Testis (tissue), 2 donors: ENCODE results near the gene ST6GALNAC2.
"Not testable (repeated sequence)": the region's sequence is repeated elsewhere in the genome, so short reads cannot be mapped to it uniquely, and the experiment has no call there.

Experiments
- POLR2A ChIP-seq: fragments of 450-650 bp; IDR thresholded peaks from one replicate; pipeline ENCODE4 v1.6.1; 2017; ENCODE audit warnings: antibody characterized with exemption, mild to moderate bottlenecking, moderate library complexity
- TF ChIP-seq, protein P1 (sequence below), 3 experiments: fragments of 450-650 bp in 2 of 3; fragments of 200-600 bp in 1 of 3; sonication (generic) in 1 of 3; IDR thresholded peaks; one replicate each; pipeline ENCODE4 v1.5.1; 2016 to 2019; ENCODE audit warnings: antibody characterized with exemption in 3 of 3, mild to moderate bottlenecking in 2 of 3, moderate library complexity in 1 of 3

DNA sequence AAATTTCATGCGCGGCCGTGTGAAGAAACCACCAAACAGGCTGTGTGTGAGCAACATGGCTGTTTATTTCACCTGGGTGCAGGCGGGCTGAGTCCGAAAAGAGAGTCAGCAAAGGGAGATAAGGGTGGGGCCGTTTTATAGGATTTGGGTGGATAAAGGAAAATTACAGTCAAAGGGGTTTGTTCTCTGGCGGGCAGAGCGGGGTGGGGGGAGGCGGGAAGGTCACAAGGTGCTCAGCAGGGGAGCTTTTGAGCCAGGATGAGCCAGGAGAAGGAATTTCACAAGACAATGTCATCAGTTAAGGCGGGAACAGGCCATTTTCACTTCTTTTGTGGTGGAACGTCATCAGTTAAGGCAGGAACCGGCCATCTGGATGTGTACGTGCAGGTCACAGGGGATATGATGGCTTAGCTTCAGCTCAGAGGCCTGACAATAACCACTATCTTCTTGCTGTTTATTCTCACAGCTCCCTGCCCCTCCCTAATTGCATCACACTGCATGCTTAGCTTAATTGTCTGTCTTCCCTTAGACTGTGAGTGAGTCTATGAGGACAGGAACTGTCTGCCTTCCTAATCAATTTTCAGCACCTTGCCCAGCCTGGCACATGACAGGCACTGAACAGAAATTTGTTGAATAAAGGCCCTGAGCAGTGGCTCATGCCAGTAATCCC, 25.6 kb upstream of the ST6GALNAC2 start:
- TF ChIP-seq, protein P1, sequence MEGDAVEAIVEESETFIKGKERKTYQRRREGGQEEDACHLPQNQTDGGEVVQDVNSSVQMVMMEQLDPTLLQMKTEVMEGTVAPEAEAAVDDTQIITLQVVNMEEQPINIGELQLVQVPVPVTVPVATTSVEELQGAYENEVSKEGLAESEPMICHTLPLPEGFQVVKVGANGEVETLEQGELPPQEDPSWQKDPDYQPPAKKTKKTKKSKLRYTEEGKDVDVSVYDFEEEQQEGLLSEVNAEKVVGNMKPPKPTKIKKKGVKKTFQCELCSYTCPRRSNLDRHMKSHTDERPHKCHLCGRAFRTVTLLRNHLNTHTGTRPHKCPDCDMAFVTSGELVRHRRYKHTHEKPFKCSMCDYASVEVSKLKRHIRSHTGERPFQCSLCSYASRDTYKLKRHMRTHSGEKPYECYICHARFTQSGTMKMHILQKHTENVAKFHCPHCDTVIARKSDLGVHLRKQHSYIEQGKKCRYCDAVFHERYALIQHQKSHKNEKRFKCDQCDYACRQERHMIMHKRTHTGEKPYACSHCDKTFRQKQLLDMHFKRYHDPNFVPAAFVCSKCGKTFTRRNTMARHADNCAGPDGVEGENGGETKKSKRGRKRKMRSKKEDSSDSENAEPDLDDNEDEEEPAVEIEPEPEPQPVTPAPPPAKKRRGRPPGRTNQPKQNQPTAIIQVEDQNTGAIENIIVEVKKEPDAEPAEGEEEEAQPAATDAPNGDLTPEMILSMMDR (IDR thresholded peaks at IDR 0.05): not testable (repeated sequence)
- not testable (repeated sequence) for TF ChIP-seq POLR2A
